Fibroblast of the aortic adventitia (primary cell): ENCODE measurements around the gene RNPEP. TPM values are rescaled to one million over a fixed set of nuclear protein-coding genes. Genes with fewer than 3 reads are reported as not detected.
A peak's percentile ranks its signal among the peaks of the same experiment; 100 is the strongest.
"Not testable (repeated sequence)": the region's sequence is repeated elsewhere in the genome, so short reads cannot be mapped to it uniquely, and the experiment has no call there.

Source experiments
- DNase-seq: peaks from one replicate; pipeline ENCODE4 v3.0.0-alpha.2; 2010; ENCODE audit warnings: low read depth
- H3K4me3 ChIP-seq: 2 replicates; pipeline ENCODE4 v1.5.1; 2011; ENCODE audit warnings: low read depth, mild to moderate bottlenecking, control low read depth, low read length, moderate library complexity
- CTCF ChIP-seq: IDR thresholded peaks from 2 replicates; pipeline ENCODE4 v1.5.1; 2011; ENCODE audit warnings: mild to moderate bottlenecking, low read length, control low read depth, inconsistent platforms; ENCODE audit not compliant: insufficient read depth
- total RNA-seq: library from RNA; depleted of rRNA; stranded (reverse); fragments of >200 nt; gene quantifications from 2 replicates; pipeline ENCODE4 v1.2.3, GENCODE V29; 2012; ENCODE audit warnings: low replicate concordance

Gene RNPEP
- total RNA-seq, 1 donor: 49.3 TPM

GRCh38 chr1:201947697-201948008, 34.8 kb upstream of the RNPEP start:
- peak; percentile 15 for TF ChIP-seq CTCF
- no peak for DNase-seq
- no peak overlapping the region for H3K4me3 ChIP-seq

DNA sequence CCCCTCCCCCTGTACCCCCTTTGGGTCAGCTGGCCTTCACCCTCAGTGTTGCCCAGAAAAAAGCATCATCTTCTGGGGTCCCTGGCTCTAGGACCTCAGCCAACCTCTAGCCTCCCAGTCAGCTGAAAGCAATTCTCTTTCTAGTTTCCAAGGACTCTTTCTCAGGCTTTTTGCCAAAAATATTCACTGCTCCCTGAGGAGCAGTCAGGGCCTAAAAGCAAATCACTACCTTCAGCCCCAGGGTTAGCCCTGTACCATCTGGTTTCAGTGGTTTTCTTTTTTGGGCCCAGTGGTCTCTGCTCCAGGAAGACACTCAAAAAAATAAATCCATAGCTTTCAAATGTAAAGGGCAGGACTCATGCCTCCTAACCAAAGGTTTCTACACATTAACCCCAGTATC, 33.0 kb upstream of the RNPEP start:
- no peak for TF ChIP-seq CTCF
- peak; percentile 50 for DNase-seq
- no peak overlapping the region for H3K4me3 ChIP-seq

GRCh38 chr1:201954263-201955008, 28.0 kb upstream of the RNPEP start:
- DNase-seq: no peak
- no peak for TF ChIP-seq CTCF
- H3K4me3 ChIP-seq: peak overlapping the region; percentile 100

- TF ChIP-seq CTCF: no peak
- peak; percentile 97 for DNase-seq
- H3K4me3 ChIP-seq: peak within 1 kb of the TSS; percentile 100
Observed at GRCh38 chr1:201955009-201955728, 27.3 kb upstream of the RNPEP start, which contains the start of gene TIMM17A. Gene TIMM17A (plus strand): TSS chr1:201955503. CDS start chr1:201955527, 24 bp downstream.

- DNase-seq: no peak
- TF ChIP-seq CTCF: no peak
- peak overlapping the region; percentile 100 for H3K4me3 ChIP-seq
Observed at GRCh38 chr1:201955729-201956143, 26.7 kb upstream of the RNPEP start.

- no peak for DNase-seq
- no peak for TF ChIP-seq CTCF
Observed at GRCh38 chr1:201958348-201958747, 24.1 kb upstream of the RNPEP start.

DNA sequence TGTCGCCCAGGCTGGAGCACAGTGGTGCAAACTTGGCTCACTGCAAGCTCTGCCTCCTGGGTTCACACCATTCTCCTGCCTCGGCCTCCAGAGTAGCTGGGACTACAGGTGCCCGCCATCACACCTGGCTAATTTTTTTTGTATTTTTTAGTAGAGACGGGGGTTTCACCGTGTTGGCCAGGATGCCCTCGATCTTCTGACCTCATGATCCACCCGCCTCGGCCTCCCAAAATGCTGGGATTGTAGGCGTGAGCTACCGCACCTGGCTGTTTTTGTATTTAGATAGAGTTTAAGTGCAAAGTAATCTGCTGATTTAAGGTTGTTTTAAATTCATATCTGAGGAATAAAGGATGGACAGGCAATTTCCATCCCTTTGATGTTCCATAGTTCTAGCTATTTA, 20.1 kb upstream of the RNPEP start:
- not testable (repeated sequence) for H3K4me3 ChIP-seq, DNase-seq

More at GRCh38 chr1:201958348-201958747, 24.1 kb upstream of the RNPEP start:
- H3K4me3 ChIP-seq: no peak overlapping the region
